SK-N-SH treated with all-trans-retinoic acid at 6 μM for 48 hours (cell line): ENCODE results near the gene PVALB.

Experiments
- ATAC-seq: fragments of 200-7000 bp; cut with Tn5 transposase; 3 replicates; pipeline ENCODE4 v1.9.1; 2020; ENCODE audit warnings: mild to moderate bottlenecking, moderate library complexity
- BACH2 ChIP-seq: fragments of 250-450 bp; sonication (Bioruptor Pico); IDR thresholded peaks from 2 replicates; pipeline ENCODE4 v1.9.0; 2021; ENCODE audit warnings: mild to moderate bottlenecking, borderline replicate concordance
- CSDC2 ChIP-seq: fragments of 250-450 bp; sonication (Bioruptor Pico); IDR thresholded peaks from 2 replicates; pipeline ENCODE4 v1.5.0; 2020; ENCODE audit warnings: mild to moderate bottlenecking, moderate library complexity
- CSRNP3 ChIP-seq: fragments of 250-450 bp; sonication (Bioruptor Pico); IDR thresholded peaks from 2 replicates; pipeline ENCODE4 v1.5.1; 2021; ENCODE audit warnings: mild to moderate bottlenecking, moderate library complexity
- ESRRG ChIP-seq: fragments of 250-450 bp; sonication (Bioruptor Pico); IDR thresholded peaks from 2 replicates; pipeline ENCODE4 v1.6.1; 2021; ENCODE audit warnings: mild to moderate bottlenecking
- GLIS3 ChIP-seq: fragments of 250-450 bp; sonication (Bioruptor Pico); IDR thresholded peaks from 2 replicates; pipeline ENCODE4 v1.5.0; 2020; ENCODE audit warnings: mild to moderate bottlenecking, moderate library complexity
- OSR1 ChIP-seq: fragments of 250-450 bp; sonication (Bioruptor Pico); IDR thresholded peaks from 2 replicates; pipeline ENCODE4 v1.8.0; 2022; ENCODE audit warnings: moderate library complexity, mild to moderate bottlenecking, inconsistent platforms
- PPARA ChIP-seq: fragments of 250-450 bp; sonication (Bioruptor Pico); IDR thresholded peaks from 2 replicates; pipeline ENCODE4 v1.5.0; 2020; ENCODE audit warnings: mild to moderate bottlenecking, borderline replicate concordance
- SNAI2 ChIP-seq: fragments of 250-450 bp; sonication (Bioruptor Pico); IDR thresholded peaks from 2 replicates; pipeline ENCODE4 v1.5.0; 2020; ENCODE audit warnings: mild to moderate bottlenecking, moderate library complexity
- TCF4 ChIP-seq: fragments of 250-450 bp; sonication (Bioruptor Pico); IDR thresholded peaks from 2 replicates; pipeline ENCODE4 v1.8.0; 2021; ENCODE audit warnings: mild to moderate bottlenecking, moderate library complexity, borderline replicate concordance
- TOX ChIP-seq: fragments of 250-450 bp; sonication (Bioruptor Pico); IDR thresholded peaks from 2 replicates; pipeline ENCODE4 v1.8.0; 2021; ENCODE audit warnings: mild to moderate bottlenecking, moderate library complexity, borderline replicate concordance
- ZC3H10 ChIP-seq: fragments of 250-450 bp; sonication (Bioruptor Pico); IDR thresholded peaks from 2 replicates; pipeline ENCODE4 v1.5.1; 2021; ENCODE audit warnings: mild to moderate bottlenecking, moderate library complexity
- ZFP30 ChIP-seq: fragments of 450-650 bp; formaldehyde crosslinking; IDR thresholded peaks from 2 replicates; pipeline ENCODE4 v1.5.0; 2022; ENCODE audit warnings: mild to moderate bottlenecking, moderate library complexity
- ZNF565 ChIP-seq: fragments of 450-650 bp; formaldehyde crosslinking; conservative IDR thresholded peaks from 2 replicates; pipeline ENCODE4 v1.5.0; 2020; ENCODE audit warnings: low read depth, mild to moderate bottlenecking, moderate library complexity
- ZNF70 ChIP-seq: fragments of 450-650 bp; formaldehyde crosslinking; IDR thresholded peaks from 2 replicates; pipeline ENCODE4 v1.5.0; 2020; ENCODE audit warnings: mild to moderate bottlenecking, moderate library complexity
- ZNF8 ChIP-seq: fragments of 450-650 bp; formaldehyde crosslinking; IDR thresholded peaks from 2 replicates; pipeline ENCODE4 v1.5.0; 2020; ENCODE audit warnings: mild to moderate bottlenecking, moderate library complexity
- TF ChIP-seq, protein P1 (sequence below): fragments of 250-450 bp; sonication (Bioruptor Pico); IDR thresholded peaks from 2 replicates; pipeline ENCODE4 v1.5.1; 2020; ENCODE audit warnings: low read depth, mild to moderate bottlenecking, moderate library complexity
- TF ChIP-seq, protein P2 (sequence below): fragments of 250-450 bp; sonication (Bioruptor Pico); IDR thresholded peaks from 2 replicates; pipeline ENCODE4 v1.5.0; 2020; ENCODE audit warnings: mild to moderate bottlenecking, moderate library complexity
- TF ChIP-seq, protein P3 (sequence below): fragments of 250-450 bp; sonication (Bioruptor Pico); IDR thresholded peaks from 2 replicates; pipeline ENCODE4 v1.8.0; 2020; ENCODE audit warnings: mild to moderate bottlenecking, moderate library complexity, borderline replicate concordance

Gene PVALB

DNA sequence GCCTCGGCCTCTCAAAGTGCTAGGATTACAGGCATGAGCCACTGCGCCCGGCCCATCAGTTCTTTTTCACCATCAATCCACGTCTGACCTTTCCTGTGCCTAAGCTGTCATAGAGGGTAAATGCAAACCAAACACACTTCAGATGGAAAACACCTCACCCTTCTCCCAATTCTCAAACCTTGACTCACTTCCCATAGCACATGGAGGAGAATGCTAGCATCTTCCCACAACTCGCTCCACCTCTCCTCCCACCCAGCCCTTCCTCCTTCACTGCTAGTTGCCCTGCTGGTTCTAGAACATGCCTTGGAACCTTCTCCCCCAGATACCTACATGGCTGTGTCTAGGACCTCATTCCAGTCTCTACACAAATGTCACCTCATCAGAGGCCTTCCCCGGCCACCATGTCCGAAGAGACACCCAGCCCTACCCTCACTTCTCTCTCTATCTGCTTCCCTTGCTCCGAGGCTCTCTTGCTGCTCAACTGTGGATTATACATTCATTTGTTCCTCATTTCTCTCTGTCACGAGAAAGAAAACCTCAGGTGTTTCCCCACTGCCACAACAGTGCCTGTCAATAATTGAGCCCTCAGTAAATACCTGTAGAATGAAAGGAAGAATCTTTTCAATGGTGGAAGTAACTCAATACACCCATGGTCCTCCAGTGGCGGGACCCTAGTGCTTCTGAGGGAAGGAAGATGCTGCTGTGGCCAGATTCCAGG is 22.7 kb upstream of the PVALB start:
- no peak for ATAC-seq
- TF ChIP-seq PPARA (CRISPR knock-in tag) = no peak
- no peak for TF ChIP-seq ZFP30 (CRISPR knock-in tag)
- TF ChIP-seq ESRRG (CRISPR knock-in tag) = no peak
- no peak for TF ChIP-seq ZNF70 (CRISPR knock-in tag)
- no peak for TF ChIP-seq TCF4 (CRISPR knock-in tag)
- TF ChIP-seq CSRNP3 (CRISPR knock-in tag) = no peak
- TF ChIP-seq GLIS3 = no peak
- no peak for TF ChIP-seq SNAI2
- no peak for TF ChIP-seq ZNF8 (CRISPR knock-in tag)
- no peak for TF ChIP-seq TOX (CRISPR knock-in tag)
- TF ChIP-seq, protein P1, sequence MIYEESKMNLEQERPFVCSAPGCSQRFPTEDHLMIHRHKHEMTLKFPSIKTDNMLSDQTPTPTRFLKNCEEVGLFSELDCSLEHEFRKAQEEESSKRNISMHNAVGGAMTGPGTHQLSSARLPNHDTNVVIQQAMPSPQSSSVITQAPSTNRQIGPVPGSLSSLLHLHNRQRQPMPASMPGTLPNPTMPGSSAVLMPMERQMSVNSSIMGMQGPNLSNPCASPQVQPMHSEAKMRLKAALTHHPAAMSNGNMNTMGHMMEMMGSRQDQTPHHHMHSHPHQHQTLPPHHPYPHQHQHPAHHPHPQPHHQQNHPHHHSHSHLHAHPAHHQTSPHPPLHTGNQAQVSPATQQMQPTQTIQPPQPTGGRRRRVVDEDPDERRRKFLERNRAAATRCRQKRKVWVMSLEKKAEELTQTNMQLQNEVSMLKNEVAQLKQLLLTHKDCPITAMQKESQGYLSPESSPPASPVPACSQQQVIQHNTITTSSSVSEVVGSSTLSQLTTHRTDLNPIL (CRISPR knock-in tag) = no peak
- no peak for TF ChIP-seq BACH2 (CRISPR knock-in tag)
- TF ChIP-seq, protein P2, sequence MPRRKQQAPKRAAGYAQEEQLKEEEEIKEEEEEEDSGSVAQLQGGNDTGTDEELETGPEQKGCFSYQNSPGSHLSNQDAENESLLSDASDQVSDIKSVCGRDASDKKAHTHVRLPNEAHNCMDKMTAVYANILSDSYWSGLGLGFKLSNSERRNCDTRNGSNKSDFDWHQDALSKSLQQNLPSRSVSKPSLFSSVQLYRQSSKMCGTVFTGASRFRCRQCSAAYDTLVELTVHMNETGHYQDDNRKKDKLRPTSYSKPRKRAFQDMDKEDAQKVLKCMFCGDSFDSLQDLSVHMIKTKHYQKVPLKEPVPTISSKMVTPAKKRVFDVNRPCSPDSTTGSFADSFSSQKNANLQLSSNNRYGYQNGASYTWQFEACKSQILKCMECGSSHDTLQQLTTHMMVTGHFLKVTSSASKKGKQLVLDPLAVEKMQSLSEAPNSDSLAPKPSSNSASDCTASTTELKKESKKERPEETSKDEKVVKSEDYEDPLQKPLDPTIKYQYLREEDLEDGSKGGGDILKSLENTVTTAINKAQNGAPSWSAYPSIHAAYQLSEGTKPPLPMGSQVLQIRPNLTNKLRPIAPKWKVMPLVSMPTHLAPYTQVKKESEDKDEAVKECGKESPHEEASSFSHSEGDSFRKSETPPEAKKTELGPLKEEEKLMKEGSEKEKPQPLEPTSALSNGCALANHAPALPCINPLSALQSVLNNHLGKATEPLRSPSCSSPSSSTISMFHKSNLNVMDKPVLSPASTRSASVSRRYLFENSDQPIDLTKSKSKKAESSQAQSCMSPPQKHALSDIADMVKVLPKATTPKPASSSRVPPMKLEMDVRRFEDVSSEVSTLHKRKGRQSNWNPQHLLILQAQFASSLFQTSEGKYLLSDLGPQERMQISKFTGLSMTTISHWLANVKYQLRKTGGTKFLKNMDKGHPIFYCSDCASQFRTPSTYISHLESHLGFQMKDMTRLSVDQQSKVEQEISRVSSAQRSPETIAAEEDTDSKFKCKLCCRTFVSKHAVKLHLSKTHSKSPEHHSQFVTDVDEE = no peak
- no peak for TF ChIP-seq CSDC2 (CRISPR knock-in tag)
- no peak for TF ChIP-seq OSR1
- no peak for TF ChIP-seq ZNF565 (CRISPR knock-in tag)
- TF ChIP-seq, protein P3, sequence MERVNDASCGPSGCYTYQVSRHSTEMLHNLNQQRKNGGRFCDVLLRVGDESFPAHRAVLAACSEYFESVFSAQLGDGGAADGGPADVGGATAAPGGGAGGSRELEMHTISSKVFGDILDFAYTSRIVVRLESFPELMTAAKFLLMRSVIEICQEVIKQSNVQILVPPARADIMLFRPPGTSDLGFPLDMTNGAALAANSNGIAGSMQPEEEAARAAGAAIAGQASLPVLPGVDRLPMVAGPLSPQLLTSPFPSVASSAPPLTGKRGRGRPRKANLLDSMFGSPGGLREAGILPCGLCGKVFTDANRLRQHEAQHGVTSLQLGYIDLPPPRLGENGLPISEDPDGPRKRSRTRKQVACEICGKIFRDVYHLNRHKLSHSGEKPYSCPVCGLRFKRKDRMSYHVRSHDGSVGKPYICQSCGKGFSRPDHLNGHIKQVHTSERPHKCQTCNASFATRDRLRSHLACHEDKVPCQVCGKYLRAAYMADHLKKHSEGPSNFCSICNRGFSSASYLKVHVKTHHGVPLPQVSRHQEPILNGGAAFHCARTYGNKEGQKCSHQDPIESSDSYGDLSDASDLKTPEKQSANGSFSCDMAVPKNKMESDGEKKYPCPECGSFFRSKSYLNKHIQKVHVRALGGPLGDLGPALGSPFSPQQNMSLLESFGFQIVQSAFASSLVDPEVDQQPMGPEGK = no peak
- no peak for TF ChIP-seq ZC3H10 (CRISPR knock-in tag)

DNA sequence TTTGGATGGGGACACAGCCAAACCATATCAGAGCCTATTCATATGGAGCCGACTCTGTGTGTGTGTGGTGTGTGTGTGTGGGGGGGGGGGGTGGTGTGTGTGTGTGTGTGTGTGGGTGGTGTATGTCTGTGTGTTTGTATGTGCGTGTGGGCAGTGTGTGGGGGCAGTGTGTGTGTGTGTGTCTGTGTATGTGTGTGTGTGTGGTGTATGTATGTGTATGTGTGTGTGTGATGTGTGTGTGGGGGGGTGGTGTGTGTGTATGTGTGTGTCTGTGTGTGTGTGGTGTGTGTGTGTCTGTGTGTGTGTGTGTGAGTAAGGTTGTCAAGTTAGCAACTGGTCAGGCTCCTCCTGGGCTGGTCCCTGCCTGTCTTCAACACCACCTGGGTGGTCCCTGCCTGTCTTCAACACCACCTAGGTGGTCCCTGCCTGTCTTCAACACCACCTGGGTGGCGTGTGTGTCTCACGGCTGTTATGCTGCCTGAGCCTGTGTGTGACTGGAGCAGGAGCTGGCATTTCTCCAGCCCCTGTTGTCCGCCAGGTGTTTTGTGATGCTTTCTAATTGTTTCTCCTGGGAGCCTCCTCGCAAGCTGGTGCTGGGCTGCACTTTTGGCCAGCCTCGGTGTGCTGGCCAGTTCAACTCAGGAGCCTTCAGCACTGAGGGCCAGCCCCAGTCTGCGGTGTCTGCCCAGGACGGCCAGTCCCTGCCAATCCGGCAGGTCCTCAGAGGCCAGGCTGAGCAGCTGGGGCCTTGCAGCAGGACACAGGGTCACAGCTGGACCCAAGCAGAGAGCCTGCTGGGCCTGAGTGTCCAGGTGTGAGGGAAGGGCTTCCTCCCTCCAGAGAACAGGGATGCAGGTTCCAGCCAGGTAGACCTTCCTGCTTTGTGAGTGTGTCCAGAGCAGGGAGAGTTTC is 21.5 kb upstream of the PVALB start:
- ATAC-seq = no peak

More for the DNA sequence above, 21.5 kb upstream of the PVALB start:
- TF ChIP-seq ESRRG (CRISPR knock-in tag) = no peak
- TF ChIP-seq CSRNP3 (CRISPR knock-in tag) = no peak
- TF ChIP-seq GLIS3 = no peak
- TF ChIP-seq, protein P2 = no peak
- no peak for TF ChIP-seq TCF4 (CRISPR knock-in tag)
- TF ChIP-seq ZNF8 (CRISPR knock-in tag) = no peak
- TF ChIP-seq OSR1 = no peak
